ENCODE data around the gene TBC1D24.

- TF ChIP-seq POLR2AphosphoS5 (IDR thresholded peaks at IDR 0.05; ENCODE audit: low read depth), result no peak
- TF ChIP-seq CTCF (conservative IDR thresholded peaks at IDR 0.05; ENCODE audit: low read depth in 2 of 2), result no peak
- no peak for TF ChIP-seq EZH2 (IDR thresholded peaks at IDR 0.05; ENCODE audit: low read depth, unreplicated experiment)
Measured at GRCh38 chr16:2450535-2450934, 24.4 kb upstream of the TBC1D24 start.
